Measurements from ENCODE around the gene DRC1.
A peak's percentile ranks its signal among the peaks of the same experiment; 100 is the strongest.
"Not testable (repeated sequence)": the region's sequence is repeated elsewhere in the genome, so short reads cannot be mapped to it uniquely, and the experiment has no call there.

Gene DRC1

DNA sequence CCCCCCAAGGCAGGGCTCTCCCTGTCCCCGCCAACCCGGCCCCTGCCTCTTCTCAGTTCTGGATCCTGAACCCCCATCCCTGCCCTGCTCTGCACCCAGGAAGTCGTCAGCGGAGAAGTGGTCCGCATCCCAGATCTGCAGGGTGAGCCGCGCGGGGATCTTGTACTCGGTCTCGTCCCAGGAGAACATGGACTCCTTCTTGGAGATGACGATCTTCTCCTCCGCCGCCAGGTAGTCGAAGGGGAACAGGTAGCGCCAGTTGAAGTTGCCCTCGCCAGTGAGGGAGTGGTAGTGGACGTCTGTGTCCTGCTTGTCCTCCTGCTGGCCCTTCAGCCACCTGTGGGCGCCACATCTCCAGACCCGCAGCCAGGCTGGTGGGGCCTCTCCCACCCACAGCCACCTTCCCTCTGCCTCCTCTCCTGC lies 59.9 kb downstream of the DRC1 start:
- peak in 3 of 10 donors; percentile 57 to 80 (median 65) for DNase-seq
- intact Hi-C loops (cut with DNase I): no loop called here

DNA sequence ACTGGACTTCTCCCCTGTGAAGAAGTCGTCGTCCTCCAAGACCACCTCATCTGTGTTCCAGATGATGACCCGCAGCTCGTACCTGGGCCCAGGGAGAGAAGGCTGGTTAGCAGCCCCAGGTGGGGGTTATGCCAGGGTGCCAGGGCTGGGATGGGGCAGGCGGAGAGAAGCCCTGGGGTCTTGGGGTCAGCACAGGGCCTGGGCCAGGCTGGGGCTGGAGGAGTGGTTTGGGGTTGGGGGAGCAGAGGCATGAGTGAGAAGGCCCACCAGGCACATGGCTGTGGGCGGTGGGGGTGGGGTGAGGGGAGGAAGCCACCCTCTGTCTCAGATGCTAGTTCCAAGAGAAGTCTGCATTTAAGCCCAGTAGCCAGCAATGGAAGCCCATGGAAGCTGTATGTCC lies 60.4 kb downstream of the DRC1 start:
- peak in 3 of 10 donors; percentile 60 to 71 (median 67) for DNase-seq
- intact Hi-C loops (cut with DNase I): no loop called here

DNA sequence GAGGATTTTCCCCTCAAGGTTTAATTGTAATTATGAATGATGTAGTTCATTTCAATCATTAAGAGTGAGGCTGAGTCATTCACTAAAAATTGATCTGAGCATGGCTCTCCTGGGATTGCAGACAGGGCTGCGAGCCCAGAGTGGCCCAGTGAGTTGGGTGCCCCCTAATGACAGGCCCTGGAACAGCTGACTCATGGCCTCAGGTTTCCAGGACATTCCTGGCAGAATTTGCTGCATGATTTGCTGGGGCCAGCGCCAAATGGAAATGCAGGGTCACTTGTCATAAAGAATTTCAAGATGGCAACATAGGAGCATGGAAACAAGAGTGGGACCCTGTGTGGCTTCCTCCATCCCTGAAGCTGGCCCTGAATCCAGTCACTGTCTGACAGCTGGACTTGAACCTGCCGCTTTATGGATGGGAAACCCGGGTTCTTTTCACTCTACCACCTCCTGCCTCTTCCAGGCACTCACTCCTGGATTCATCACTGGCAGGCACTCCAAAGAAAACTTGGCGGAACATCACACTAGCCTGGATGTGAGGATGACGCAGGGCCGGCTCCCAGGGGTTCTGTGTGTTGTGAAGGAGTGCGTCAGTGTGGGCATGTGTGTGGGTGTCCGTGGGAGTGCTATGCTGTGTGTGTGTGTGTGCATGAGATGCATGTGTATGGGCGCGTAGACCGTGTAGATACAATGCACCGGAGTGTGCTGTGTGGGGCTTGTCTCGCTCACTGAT lies 61.0 kb downstream of the DRC1 start:
- peak in 6 of 10 donors; percentile 27 to 88 (median 36) for DNase-seq
- intact Hi-C loops (cut with DNase I): no loop called here

DNA sequence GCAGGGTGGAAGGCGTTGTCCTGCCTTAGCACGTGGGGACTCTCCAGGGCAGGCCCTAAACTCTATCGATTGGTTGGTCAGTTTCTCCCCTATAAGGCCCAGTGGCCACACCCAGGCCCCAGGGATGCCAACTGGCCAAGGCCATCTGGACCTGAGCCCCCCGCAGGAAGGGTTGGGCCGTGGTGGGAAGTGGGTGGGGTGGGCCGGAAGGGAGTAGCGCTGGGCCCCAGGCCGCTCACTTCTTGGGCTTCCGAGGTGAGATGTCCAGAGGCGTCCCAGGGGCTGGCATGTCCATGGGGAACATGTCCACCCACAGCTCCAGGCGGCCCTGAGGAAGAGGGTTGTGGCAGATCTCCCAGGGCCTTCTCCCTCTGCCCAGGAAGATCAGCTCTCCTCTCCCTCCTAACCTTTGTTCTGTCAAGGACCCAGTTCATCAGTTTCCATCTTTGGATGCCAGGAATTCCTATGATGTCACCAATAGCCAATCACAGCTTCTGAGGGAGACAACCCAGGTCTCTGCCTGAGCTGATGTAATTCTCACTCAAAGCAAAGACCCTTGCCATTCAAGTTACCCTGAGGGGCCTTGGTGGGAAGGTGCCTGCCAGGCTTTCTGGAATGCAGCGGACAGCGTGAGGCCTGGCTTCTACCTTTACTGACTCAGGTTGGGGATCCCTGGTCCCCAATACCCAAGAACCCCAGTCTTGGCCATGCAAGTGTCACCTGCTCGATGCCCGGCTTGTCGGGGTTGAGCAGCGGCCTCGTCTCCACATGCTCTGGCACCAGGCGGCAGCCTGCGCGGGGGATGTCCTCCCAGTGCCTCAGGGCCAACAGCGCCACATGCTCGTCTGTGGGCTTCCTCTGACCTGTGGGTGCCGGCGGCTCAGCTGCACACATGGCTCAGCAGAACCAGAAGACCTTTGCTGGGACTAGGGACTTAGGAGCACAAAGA lies 61.8 kb downstream of the DRC1 start:
- DNase-seq: peak in 2 of 10 donors; percentile 79 to 83
- intact Hi-C loops (cut with DNase I): no loop called here

DNA sequence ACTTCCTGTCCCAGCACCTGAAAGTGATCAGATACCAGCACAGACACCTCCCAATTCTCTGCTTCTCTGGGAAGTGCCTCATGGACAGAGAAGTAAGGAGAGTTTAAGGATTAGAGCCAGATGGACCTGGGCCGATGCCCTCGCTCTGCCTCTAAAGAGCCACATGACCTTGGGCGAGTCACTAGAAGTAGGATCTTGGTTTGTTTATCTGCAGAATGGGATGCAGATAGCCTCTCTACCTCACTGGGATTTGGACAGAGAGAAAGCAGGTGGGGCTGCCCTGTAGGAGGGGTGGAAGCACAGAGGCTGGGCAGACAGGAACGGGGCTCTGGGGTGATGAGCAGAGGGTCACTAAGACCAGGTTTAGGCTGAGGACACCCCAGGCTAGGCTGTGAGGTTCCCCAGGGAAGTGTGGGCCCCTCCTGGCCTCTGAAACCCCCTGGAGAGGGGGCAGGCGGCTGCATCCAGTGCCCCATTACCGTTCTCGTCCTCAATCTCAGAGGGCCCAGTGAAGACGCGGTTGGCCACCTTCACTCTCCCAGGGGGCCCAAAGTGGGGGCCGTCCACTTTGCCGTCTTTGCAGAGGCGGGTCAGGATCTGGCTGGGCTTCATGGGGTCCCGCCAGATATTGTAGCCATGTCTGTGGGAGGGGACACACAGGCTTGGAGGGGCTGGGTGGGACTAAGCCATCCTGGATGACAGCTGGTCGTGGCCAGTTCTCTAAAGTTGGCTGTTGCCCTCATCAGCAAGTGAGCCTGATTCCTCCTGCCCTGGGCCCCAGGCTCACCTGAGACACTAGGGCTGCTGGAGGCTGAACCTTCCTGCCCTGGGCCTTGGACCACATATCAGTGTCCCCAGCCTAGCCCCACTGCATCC lies 62.9 kb downstream of the DRC1 start:
- intact Hi-C loops (cut with DNase I): no loop called here
- DNase-seq: peak in 2 of 10 donors; percentile 63 to 74

DNA sequence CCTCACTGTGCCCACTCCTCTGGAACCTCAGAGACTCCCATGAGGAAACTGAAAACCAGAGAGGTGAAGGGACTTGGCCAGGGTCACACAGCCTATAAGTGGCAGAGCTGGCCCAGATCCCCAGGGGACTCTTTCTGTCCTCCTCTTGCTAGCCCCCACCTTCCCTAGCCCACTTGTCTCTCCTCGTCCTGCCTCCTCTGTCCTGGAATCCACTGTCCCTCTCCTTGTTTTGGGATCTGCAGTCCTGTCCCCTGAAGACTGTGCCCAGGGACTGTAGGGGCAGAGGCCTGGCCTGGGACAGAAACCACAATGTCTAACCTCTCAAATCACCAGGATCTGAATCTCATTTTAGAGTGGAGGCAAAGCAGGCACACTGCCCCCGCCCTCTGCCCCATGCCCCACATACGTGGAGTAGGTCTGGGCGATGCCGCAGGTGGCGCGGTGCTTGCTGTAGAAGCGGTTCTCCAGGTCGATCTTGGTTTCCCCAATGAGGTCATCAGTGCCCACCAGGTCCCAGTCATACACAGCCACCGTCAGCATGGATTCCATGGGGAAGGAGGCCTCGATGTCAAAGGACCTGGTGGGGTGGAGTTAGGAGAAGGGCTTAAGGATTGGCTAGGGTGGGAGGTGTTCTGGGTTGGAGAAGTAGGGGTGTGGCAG lies 63.7 kb downstream of the DRC1 start:
- intact Hi-C loops (cut with DNase I): no loop called here
- DNase-seq: peak in 2 of 10 donors; percentile 55 to 66

DNA sequence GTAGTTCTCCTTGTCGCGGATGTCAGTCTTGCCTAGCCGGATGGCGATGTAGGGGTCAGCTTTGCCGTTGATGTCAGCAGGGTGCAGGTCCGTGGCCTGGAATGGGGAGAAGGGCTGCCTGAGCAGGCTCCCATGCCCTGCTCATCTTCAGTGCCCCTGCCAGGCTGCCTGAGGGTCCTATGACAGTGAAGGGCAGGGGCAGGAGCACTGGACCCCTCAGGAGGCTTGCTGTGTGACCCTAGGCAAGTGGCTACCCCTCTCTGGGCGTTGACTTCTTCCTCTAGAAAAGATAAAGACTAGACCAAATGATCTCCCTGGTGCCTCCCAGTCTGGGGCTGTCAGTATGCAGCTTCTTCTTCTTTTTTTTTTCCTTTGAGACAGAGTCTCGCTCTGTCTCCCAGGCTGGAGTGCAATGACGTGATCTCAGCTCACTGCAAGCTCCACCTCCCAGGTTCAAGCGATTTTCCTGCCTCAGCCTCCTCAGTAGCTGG lies 64.3 kb downstream of the DRC1 start:
- DNase-seq: peak in 2 of 10 donors; percentile 49 to 57
- intact Hi-C loops (cut with DNase I): no loop called here

DNA sequence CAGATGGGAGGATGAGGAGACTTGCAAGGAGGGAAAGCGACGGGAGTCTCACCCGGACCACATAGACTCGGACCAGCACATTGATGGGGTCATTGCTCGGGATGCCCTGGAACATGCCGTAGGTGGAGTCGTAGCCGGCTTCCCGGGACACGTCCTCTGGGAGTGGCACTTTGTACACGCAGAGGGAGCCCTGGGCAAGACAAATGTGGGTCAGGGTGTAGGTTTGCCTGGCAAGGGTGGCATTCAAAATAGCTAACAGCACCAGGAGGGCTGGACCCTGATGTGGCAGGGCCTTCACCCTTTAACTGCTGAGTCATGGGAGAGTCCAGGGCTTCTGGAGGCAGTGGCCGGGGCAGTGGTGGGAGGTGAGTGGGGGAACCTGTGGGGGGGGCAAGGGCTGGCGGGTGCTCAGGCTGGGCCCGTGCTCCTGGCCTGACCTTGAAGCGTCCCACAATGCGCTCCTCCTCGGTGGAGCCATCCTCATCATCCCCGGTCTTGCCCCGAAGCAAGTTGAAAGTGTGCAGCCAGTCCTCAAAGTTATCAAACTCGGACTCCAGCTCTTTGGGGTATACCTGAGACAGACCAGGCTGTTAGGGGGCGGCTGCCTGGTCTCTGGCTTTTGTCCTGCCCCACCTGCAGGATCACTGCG lies 65.1 kb downstream of the DRC1 start:
- intact Hi-C loops (cut with DNase I): no loop called here
- DNase-seq: peak in 2 of 10 donors; percentile 61 to 70

DNA sequence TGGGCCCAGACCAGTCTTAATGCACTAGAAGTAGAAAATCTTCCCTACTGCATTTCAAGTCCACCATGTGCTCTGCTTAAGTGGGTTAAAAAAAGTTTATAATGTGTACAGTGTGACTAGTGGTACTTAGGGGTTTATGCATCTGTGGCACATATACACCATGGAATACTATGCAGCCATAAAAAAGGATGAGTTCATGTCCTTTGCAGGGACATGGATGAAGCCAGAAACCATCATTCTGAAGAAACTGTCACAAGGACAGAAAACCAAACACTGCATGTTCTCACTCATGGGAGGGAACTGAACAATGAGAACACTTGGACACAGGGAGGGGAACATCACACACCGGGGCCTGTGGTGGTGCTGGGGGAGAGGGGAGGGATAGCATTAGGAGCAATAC lies 66.8 kb downstream of the DRC1 start:
- DNase-seq: peak in 1 of 10 donors; percentile 2
- intact Hi-C loops (cut with DNase I): not testable (repeated sequence)

DNA sequence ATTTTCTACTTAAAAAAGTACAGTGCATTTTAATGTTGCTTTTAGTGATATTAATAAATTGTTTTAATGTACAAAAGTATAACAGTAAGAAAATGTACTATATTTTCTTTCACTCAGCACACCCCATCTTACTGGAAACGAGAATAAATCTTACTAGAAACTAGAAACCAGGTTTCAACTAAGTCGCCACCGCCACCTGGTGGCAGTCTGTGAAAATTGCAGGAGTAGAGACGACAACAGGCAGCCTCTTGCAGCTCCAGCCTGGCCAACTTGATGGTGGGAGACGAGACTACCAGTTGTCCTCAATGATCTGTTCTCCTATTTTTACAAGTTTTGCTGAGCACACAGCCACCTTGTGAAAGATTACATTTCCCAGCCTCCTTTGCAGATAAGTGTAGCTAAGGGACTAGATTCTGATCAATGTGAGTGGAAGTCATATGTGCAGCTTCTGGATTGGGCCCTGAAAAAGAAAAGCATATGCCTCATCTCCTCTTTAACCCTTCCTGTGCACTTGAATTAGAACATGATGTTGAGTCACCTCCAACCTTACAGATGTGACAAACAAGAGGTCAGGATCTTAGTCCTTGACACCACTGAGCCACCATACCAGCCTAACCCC lies 67.5 kb downstream of the DRC1 start:
- DNase-seq: peak in 3 of 10 donors; percentile 41 to 67 (median 62)
- intact Hi-C loops (cut with DNase I): no loop called here

DNA sequence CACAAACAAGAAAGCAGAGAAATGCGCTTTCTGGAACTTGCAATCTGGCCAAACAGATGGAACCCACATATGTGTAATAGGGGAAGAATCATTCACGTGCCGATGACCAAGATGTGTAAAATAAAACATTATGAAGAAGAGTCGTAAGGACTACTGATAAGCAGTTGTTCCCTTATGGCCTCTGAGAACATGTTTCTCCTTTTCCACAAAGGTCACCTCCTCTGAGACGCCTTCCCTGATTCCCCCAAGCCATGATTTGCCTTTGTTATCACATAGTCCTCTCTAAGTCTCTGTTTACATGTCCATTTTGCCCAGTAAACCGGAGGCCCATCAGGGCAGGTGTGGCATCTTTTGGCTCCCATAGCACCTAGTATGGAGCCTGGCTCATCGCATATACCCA lies 68.2 kb downstream of the DRC1 start:
- peak in 3 of 10 donors; percentile 1 to 31 (median 13) for DNase-seq
- intact Hi-C loops (cut with DNase I): no loop called here

DNA sequence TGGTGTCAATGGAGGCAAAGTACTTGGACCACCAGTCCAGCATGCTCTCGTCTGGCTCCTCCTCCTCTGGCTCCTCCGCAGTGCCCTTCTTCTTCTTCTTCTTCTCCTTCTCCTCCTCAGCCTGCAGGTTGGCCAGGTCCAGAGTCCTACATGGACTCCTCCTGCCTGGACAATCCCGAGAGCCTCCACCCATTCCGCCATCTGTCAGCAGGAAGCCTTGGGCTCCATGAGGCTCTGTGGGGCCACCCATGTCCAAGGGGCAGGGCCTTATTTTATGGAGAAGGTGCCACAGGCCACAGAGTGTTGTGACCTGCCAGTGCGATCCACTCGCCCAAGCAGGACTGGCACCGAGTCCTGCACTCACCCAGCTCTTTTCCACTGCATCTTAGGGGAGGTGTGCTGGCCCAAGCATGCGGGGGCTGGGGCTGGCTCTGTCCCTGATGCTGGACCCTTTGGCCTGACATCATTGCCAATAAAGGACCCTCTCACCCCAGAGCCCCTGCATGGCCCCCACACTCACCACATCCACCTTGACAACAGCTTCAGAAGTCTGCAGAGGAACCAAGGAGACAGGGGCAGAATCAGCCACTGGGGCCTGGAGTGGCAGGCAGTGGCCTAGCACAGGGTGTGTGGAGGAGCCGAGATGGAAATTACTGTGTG lies 69.0 kb downstream of the DRC1 start:
- DNase-seq: peak in 2 of 10 donors; percentile 64 to 69
- intact Hi-C loops (cut with DNase I): no loop called here

DNA sequence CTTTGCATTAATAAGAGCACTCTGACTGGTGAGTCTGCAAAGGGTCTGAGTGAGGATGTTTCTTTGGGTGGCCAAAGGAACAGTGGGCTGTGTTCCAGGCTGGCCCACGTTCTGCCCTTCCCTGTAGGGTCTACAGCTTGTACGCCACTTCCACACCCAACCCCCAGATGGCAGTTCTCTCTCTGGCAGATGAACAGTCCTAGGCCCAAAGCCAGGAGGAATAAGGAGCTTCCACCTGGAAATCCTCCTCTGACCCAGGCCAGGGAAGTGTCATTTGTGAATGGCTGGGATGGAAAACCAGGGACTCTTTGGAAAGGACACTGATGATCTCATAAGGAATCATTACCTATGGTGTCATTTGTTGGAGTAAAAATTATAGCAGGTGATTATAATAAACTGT lies 69.6 kb downstream of the DRC1 start:
- DNase-seq: peak in 1 of 10 donors; percentile 31
- intact Hi-C loops (cut with DNase I): no loop called here

DNA sequence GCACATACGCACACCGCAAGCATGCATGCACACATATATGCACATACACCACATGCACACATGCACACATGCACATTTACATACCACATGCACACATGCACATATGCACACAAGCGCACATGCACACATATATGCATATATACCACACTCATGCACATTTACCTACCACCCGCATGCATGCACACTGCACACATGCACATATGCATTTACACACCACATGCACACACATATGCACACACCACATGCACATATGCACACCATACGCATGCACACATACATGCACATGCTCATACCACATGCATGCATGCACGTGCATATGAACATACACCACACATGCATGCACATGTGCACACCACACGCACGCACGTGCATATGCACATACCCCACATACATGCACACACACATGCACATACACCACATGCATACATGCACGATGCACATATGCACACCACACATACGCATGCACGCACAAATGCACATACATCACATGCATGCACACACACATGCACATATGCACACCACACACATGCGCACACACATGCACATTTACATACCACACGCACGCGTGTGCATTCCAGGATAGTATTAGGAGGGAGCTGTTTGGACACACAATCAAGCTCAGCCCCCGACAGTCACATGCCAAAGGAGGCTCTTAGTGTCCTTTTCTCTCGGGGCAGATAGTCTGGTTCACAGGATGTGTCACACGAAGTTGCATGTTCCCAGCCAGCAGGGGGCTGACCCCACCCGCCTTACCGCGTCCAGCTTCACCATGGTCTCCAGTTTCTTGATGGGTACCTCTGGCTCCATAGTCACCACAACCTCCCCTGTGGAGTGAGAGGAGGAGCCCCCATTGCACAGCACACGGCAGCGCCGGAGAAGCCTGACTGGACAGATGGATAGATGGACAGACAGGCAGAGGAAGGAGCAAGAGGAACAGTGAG lies 70.3 kb downstream of the DRC1 start:
- peak in 2 of 10 donors; percentile 9 to 81 for DNase-seq
- intact Hi-C loops (cut with DNase I): no loop called here

DNA sequence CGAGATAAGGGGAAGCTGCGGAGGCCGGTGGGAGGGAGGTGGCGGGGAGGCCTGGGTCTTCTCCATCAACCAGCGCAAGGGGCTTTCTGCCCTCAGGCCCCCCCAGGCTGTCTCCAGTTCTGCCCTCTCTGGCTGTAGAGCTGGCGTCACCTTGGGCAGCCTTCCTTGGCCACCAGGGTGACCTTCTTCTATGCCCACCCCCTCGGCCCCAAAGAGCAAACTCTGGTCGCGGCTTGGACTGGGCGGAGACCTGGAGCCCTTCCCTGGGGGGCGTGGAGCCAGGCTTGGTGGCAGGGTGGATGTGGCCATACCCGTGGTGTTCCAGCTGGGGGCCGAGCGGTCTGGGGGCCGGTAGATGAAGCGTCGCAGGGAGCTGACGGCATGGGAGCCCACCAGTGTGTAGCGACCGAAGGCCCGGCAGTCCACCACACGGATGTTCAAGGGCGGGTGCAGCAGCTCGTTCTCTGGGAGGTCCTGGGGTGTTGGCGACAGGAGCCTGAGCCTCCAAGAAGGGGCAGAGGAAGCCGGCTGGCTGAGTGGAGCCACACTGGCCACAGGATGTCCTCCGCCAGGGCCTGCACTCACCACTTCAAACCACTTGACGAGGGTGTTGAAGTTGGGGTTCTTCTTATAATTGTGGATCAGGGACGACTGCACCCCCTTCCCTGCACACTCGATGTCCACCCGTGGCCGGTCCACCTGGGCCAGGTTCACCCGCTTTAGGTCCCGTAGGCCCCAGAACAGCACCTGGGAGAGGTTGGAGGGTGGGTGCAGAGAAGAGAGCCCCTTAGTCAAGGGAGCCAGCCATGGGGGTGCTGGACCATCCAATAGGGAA lies 71.3 kb downstream of the DRC1 start:
- intact Hi-C loops (cut with DNase I): no loop called here
- DNase-seq: peak in 2 of 10 donors; percentile 67 to 74

DNA sequence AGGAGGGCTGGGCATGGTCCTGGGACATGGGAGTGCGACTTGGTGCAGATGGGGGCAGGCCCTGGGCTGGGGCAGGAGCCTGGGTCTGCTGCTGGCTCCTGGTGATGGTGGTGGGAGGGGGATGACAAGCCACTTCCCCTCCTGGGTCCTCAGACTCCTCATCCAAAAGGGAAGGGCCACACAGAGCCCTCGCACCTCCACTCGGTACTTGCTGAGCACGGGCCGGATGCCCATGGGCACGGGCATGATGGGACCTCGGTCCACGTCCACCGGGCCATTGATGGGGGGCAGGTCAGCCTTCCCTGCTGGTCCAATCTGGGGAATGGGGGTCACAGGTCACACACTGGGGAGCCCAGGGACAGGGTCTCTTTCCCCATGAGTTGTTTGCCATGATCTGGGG lies 72.1 kb downstream of the DRC1 start:
- DNase-seq: peak in 2 of 10 donors; percentile 60 to 79
- intact Hi-C loops (cut with DNase I): no loop called here
